SJSA1 (cell line): ENCODE results near the gene FMNL2. TPM values are rescaled to one million over a fixed set of nuclear protein-coding genes. Genes with fewer than 3 reads are reported as not detected.

ENCODE experiments used
- DNase-seq, 2 experiments: peaks; one replicate each; pipeline ENCODE4 v3.0.0-alpha.2; 2015 to 2020; ENCODE audit warnings: low spot score in 2 of 2, low read depth in 1 of 2
- H3K27ac ChIP-seq: fragments of 250-450 bp; sonication (Bioruptor Pico); 2 replicates; pipeline ENCODE4 v1.5.1; 2020; ENCODE audit warnings: mild to moderate bottlenecking, moderate library complexity
- H3K27me3 ChIP-seq: fragments of 250-450 bp; sonication (Bioruptor Pico); replicated peaks from 2 replicates; pipeline ENCODE4 v1.5.1; 2020; ENCODE audit warnings: mild to moderate bottlenecking, moderate library complexity
- H3K36me3 ChIP-seq: fragments of 250-450 bp; sonication (Bioruptor Pico); 2 replicates; pipeline ENCODE4 v1.5.1; 2020; ENCODE audit warnings: mild to moderate bottlenecking
- H3K4me1 ChIP-seq: fragments of 250-450 bp; sonication (Bioruptor Pico); replicated peaks from 2 replicates; pipeline ENCODE4 v1.6.1; 2021; ENCODE audit warnings: mild to moderate bottlenecking
- H3K4me3 ChIP-seq: fragments of 250-450 bp; sonication (Bioruptor Pico); 2 replicates; pipeline ENCODE4 v1.5.1; 2020; ENCODE audit warnings: mild to moderate bottlenecking
- H3K9me3 ChIP-seq: fragments of 250-450 bp; sonication (Bioruptor Pico); replicated peaks from 2 replicates; pipeline ENCODE4 v1.5.1; 2020; ENCODE audit warnings: mild to moderate bottlenecking
- total RNA-seq: library from RNA; depleted of rRNA; stranded (reverse); fragments of >200 nt; shearing (Covaris generic); gene quantifications from 2 replicates; pipeline ENCODE4 v1.2.3, GENCODE V29; 2014

FMNL2 gene
- total RNA-seq, 1 experiment from 2014 or later = 12.9 TPM

- Histone ChIP-seq H3K4me3 (no peak overlapping the region), H3K27me3 (no peaks in the 10 kb centered on the region), H3K4me1 (peaks cover 47% of the 10 kb centered on the region), H3K27ac (no peak overlapping the region), H3K9me3 (no peaks in the 10 kb centered on the region), H3K36me3 (no peaks in the 10 kb centered on the region)
- DNase-seq = no peak
Measured at GRCh38 chr2:152406836-152407161, 71.8 kb downstream of the FMNL2 start.

GRCh38 chr2:152407204-152407721 lies 72.3 kb downstream of the FMNL2 start:
- Histone ChIP-seq H3K36me3 (no peaks in the 10 kb centered on the region), H3K27ac (no peak overlapping the region), H3K27me3 (no peaks in the 10 kb centered on the region), H3K9me3 (no peaks in the 10 kb centered on the region), H3K4me1 (peaks cover 43% of the 10 kb centered on the region), H3K4me3 (no peak overlapping the region)
- DNase-seq = peak; percentile 23 to 50

- Histone ChIP-seq H3K27ac (no peak overlapping the region), H3K9me3 (no peaks in the 10 kb centered on the region), H3K4me1 (peaks cover 41% of the 10 kb centered on the region), H3K27me3 (no peaks in the 10 kb centered on the region), H3K36me3 (no peaks in the 10 kb centered on the region), H3K4me3 (no peak overlapping the region)
- no peak for DNase-seq
Measured at GRCh38 chr2:152407806-152408205, 72.8 kb downstream of the FMNL2 start.

GRCh38 chr2:152408254-152408653 lies 73.3 kb downstream of the FMNL2 start:
- DNase-seq = no peak
- H3K4me3 ChIP-seq = no peak overlapping the region
- H3K9me3 ChIP-seq = no peaks in the 10 kb centered on the region
- no peaks in the 10 kb centered on the region for H3K27me3 ChIP-seq
- H3K36me3 ChIP-seq = no peaks in the 10 kb centered on the region
- no peak overlapping the region for H3K27ac ChIP-seq
- H3K4me1 ChIP-seq = peaks cover 41% of the 10 kb centered on the region

GRCh38 chr2:152409386-152410164 lies 74.6 kb downstream of the FMNL2 start:
- no peak for DNase-seq
- Histone ChIP-seq H3K4me1 (peaks cover 40% of the 10 kb centered on the region), H3K9me3 (no peaks in the 10 kb centered on the region), H3K27ac (no peak overlapping the region), H3K27me3 (no peaks in the 10 kb centered on the region), H3K4me3 (no peak overlapping the region), H3K36me3 (no peaks in the 10 kb centered on the region)

GRCh38 chr2:152410165-152410597 lies 75.2 kb downstream of the FMNL2 start:
- no peaks in the 10 kb centered on the region for H3K36me3 ChIP-seq
- no peak overlapping the region for H3K27ac ChIP-seq
- no peaks in the 10 kb centered on the region for H3K27me3 ChIP-seq
- peaks cover 35% of the 10 kb centered on the region for H3K4me1 ChIP-seq
- no peak for DNase-seq
- no peak overlapping the region for H3K4me3 ChIP-seq
- H3K9me3 ChIP-seq = no peaks in the 10 kb centered on the region

GRCh38 chr2:152411154-152411553 lies 76.2 kb downstream of the FMNL2 start:
- Histone ChIP-seq H3K9me3 (no peaks in the 10 kb centered on the region), H3K36me3 (no peaks in the 10 kb centered on the region), H3K4me1 (peaks cover 28% of the 10 kb centered on the region), H3K27me3 (no peaks in the 10 kb centered on the region), H3K4me3 (no peak overlapping the region), H3K27ac (no peak overlapping the region)
- no peak for DNase-seq

- Histone ChIP-seq H3K36me3 (no peaks in the 10 kb centered on the region), H3K27ac (no peak overlapping the region), H3K4me1 (peaks cover 16% of the 10 kb centered on the region), H3K9me3 (no peaks in the 10 kb centered on the region), H3K4me3 (no peak overlapping the region), H3K27me3 (no peaks in the 10 kb centered on the region)
- DNase-seq = peak in 1 of 2 experiments; percentile 25
Measured at GRCh38 chr2:152413228-152414030, 78.5 kb downstream of the FMNL2 start.

- no peak for DNase-seq
- Histone ChIP-seq H3K9me3 (no peaks in the 10 kb centered on the region), H3K36me3 (no peaks in the 10 kb centered on the region), H3K4me3 (no peak overlapping the region), H3K27ac (no peak overlapping the region), H3K4me1 (peaks cover 16% of the 10 kb centered on the region), H3K27me3 (no peaks in the 10 kb centered on the region)
Measured at GRCh38 chr2:152415231-152415642, 80.3 kb downstream of the FMNL2 start.

- no peak overlapping the region for H3K4me3 ChIP-seq
- no peak for DNase-seq
- peaks cover 18% of the 10 kb centered on the region for H3K4me1 ChIP-seq
- H3K9me3 ChIP-seq = no peaks in the 10 kb centered on the region
- H3K27ac ChIP-seq = no peak overlapping the region
- no peaks in the 10 kb centered on the region for H3K27me3 ChIP-seq
- no peaks in the 10 kb centered on the region for H3K36me3 ChIP-seq
Measured at GRCh38 chr2:152415796-152416195, 80.8 kb downstream of the FMNL2 start.

GRCh38 chr2:152418688-152419087 lies 83.7 kb downstream of the FMNL2 start:
- H3K4me3 ChIP-seq = no peak overlapping the region

GRCh38 chr2:152419944-152420343 lies 85.0 kb downstream of the FMNL2 start:
- DNase-seq = no peak
- Histone ChIP-seq H3K4me1 (peaks cover 20% of the 10 kb centered on the region), H3K9me3 (no peaks in the 10 kb centered on the region), H3K27me3 (no peaks in the 10 kb centered on the region), H3K36me3 (no peaks in the 10 kb centered on the region), H3K4me3 (no peak overlapping the region), H3K27ac (no peak overlapping the region)

More at GRCh38 chr2:152418688-152419087, 83.7 kb downstream of the FMNL2 start:
- Histone ChIP-seq H3K27ac (no peak overlapping the region), H3K27me3 (no peaks in the 10 kb centered on the region), H3K4me1 (peaks cover 20% of the 10 kb centered on the region), H3K9me3 (no peaks in the 10 kb centered on the region), H3K36me3 (no peaks in the 10 kb centered on the region)
- no peak for DNase-seq

- Histone ChIP-seq H3K27ac (no peak overlapping the region), H3K4me1 (peaks cover 18% of the 10 kb centered on the region), H3K27me3 (no peaks in the 10 kb centered on the region), H3K4me3 (no peak overlapping the region), H3K9me3 (no peaks in the 10 kb centered on the region), H3K36me3 (no peaks in the 10 kb centered on the region)
- DNase-seq = no peak
Measured at GRCh38 chr2:152420363-152420762, 85.4 kb downstream of the FMNL2 start.

GRCh38 chr2:152420936-152421335 lies 86.0 kb downstream of the FMNL2 start:
- H3K27ac ChIP-seq = 0 out of 2 replicates have a peak overlapping the region, but pooled peaks have one; percentile 7
- H3K9me3 ChIP-seq = no peaks in the 10 kb centered on the region
- no peaks in the 10 kb centered on the region for H3K36me3 ChIP-seq
- no peak for DNase-seq
- H3K4me1 ChIP-seq = peaks cover 17% of the 10 kb centered on the region
- H3K27me3 ChIP-seq = no peaks in the 10 kb centered on the region
- H3K4me3 ChIP-seq = no peak overlapping the region
